IgD-negative memory B cell (primary cell): ENCODE data around the gene HOXB8. TPM values are rescaled to one million over a fixed set of nuclear protein-coding genes. Genes with fewer than 3 reads are reported as not detected.

Experiments used
- H3K27ac Mint-ChIP-seq, 3 donors: one replicate each; pipeline ENCODE4 v1.8.0; 2020 to 2022; ENCODE audit warnings: mild to moderate bottlenecking in 3 of 3, mixed read lengths in 3 of 3, moderate library complexity in 1 of 3
- H3K27me3 Mint-ChIP-seq: one replicate; pipeline ENCODE4 v1.8.0; 2021; ENCODE audit warnings: mixed read lengths
- H3K36me3 Mint-ChIP-seq: one replicate; pipeline ENCODE4 v1.8.0; 2020; ENCODE audit warnings: mild to moderate bottlenecking, mixed read lengths
- H3K4me1 Mint-ChIP-seq, 3 donors: one replicate each; pipeline ENCODE4 v1.8.0; 2020 to 2022; ENCODE audit warnings: mixed read lengths in 3 of 3, mild to moderate bottlenecking in 1 of 3
- H3K4me3 Mint-ChIP-seq, 4 donors: one replicate each; pipeline ENCODE4 v1.8.0; 2020 to 2022; ENCODE audit warnings: mild to moderate bottlenecking in 4 of 4, mixed read lengths in 4 of 4, moderate library complexity in 3 of 4
- H3K9me3 Mint-ChIP-seq, 3 donors: one replicate each; pipeline ENCODE4 v1.8.0; 2020 to 2021; ENCODE audit warnings: mixed read lengths in 3 of 3, mild to moderate bottlenecking in 1 of 3
- polyA plus RNA-seq: library from polyadenylated mRNA; unstranded; fragments of 300-500 nt; fragmentation: Illumina TruSeq; gene quantifications from one replicate; pipeline ENCODE4 v1.2.3, GENCODE V29; 2021

The HOXB8 gene
- polyA plus RNA-seq, 1 donor from 2014 or later = not detected

DNA sequence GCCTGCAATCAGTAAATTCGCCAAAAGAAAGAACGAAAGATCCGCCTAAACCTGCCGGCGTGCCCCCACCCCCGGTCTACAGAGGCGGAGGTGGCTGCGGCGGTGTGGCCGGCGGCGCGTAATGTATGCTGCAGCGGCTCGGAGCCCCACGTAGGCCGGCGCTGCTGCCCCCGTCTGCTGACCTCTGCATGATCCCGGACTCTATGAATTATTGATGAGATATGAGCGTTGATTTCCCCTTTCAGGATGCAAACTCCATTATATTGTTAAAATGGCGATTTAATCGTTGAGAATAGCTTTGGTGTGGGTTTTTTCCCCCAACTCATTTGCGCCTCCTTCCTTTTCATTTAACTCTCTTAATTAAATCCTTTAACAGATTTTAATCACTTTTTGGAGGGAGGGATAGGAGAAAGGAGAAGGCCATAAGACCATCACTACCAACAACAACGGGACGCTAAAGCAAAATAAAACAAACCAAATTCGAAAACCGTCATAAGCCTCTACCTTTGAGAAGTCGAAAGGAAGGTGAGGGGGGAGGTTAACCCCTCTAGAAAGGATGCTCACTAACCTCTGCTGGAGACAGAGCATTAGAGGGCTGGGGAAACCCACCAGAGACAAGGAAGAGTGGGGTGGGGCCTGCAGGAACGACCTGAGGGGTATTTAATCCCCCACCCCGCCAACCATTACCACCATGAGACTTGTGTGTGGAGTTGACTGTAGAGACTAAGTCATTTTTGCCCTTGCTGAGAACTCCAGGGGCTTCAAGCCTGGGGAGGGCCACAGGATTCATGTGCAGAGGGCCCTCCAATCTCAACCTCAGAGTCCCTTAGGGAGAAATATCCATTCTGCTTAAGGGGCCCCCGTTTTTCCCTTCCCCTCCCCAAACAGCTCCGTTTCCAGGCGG lies 28.5 kb downstream of the HOXB8 start:
- peak overlapping the region; percentile 9 to 93 (median 91) for H3K27ac Mint-ChIP-seq
- H3K9me3 Mint-ChIP-seq = no peaks in the 10 kb centered on the region
- peaks cover 20 to 36% (median 21%) of the 10 kb centered on the region in 3 donors for H3K4me1 Mint-ChIP-seq
- peak overlapping the region; percentile 70 to 93 (median 85) for H3K4me3 Mint-ChIP-seq
- peaks cover 86% of the 10 kb centered on the region for H3K27me3 Mint-ChIP-seq
- no peaks in the 10 kb centered on the region for H3K36me3 Mint-ChIP-seq

DNA sequence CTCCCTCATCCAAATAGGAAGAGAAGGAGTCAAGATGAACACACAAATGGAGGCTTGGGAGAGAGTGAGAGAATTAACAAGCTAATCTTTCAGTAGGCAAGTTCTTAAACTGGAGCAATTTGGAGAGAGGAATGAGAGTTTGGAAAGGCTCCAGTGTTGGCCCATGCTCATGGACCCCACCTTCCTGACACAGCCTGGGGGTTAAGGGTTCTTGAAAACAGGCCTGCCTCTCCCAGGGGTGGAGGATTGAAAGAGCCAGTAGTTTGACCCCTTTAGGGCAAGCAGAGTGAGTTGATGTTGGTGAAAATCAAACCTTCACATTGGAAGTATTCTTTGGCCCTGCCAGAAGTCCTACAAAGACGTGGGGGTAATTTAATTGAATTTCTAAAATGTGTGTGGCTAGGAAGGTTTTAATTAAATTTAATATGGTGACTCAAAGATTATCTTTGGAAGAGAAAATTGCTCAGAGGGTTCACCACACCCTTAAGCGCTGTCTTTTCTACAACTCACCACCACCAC lies 30.8 kb downstream of the HOXB8 start:
- Mint-ChIP-seq H3K4me1 (peaks cover 22 to 54% (median 22%) of the 10 kb centered on the region in 3 donors), H3K27me3 (peaks cover 84% of the 10 kb centered on the region), H3K4me3 (peak overlapping the region in 3 of 4 donors; percentile 1 to 93 (median 2)), H3K36me3 (no peaks in the 10 kb centered on the region), H3K9me3 (no peaks in the 10 kb centered on the region), H3K27ac (peak overlapping the region in 1 of 3 donors; percentile 92)

DNA sequence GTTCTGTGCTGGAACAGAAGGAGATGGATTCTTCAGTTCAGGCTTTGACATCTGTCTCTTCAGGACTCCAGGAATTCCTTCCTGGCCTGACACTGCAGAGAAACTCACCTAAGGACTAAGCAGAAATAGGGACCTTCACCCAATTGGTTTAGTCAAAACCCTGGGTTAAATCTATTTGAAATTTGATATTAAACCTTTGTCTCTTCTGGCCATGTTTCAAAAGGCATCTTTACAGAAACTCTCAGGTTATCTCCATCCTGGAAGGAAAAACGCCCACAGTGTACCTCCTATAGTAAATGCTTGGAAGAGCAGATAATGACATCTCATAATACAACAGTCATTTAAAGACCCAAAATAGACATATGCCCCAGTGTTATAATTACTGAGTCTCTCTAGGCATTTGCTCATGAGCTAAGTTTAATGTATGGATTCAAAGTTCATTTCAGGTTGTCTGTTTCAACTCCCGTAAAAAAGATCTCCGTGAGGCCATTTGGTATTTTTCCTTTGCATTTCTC lies 31.3 kb downstream of the HOXB8 start:
- H3K9me3 Mint-ChIP-seq = no peaks in the 10 kb centered on the region
- peak overlapping the region in 1 of 3 donors; percentile 92 for H3K27ac Mint-ChIP-seq
- H3K4me1 Mint-ChIP-seq = peaks cover 26 to 59% (median 28%) of the 10 kb centered on the region in 3 donors
- peak overlapping the region in 3 of 4 donors; percentile 1 to 93 (median 2) for H3K4me3 Mint-ChIP-seq
- no peaks in the 10 kb centered on the region for H3K36me3 Mint-ChIP-seq
- peaks cover 86% of the 10 kb centered on the region for H3K27me3 Mint-ChIP-seq

DNA sequence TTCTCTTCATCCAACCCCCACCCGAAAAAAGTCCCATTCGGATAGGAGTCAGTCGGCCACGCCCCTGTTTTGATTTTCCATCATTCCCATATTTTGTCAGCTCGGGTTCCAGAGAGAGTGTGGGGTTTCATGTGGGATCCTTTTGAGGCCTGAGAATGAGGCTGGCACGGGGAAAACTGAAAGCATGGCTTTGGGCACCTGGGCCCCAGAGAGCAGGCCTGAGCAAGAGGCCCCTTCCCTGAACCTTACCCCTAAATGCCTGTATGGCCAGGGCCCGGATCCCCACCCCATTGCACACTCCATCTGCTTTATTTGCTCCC lies 32.4 kb downstream of the HOXB8 start:
- H3K4me3 Mint-ChIP-seq = peak overlapping the region in 3 of 4 donors; percentile 51 to 93 (median 67)
- H3K9me3 Mint-ChIP-seq = no peaks in the 10 kb centered on the region
- no peaks in the 10 kb centered on the region for H3K36me3 Mint-ChIP-seq
- H3K27me3 Mint-ChIP-seq = peaks cover 79% of the 10 kb centered on the region
- peaks cover 28 to 61% (median 30%) of the 10 kb centered on the region in 3 donors for H3K4me1 Mint-ChIP-seq
- peak overlapping the region in 2 of 3 donors; percentile 87 to 92 for H3K27ac Mint-ChIP-seq

DNA sequence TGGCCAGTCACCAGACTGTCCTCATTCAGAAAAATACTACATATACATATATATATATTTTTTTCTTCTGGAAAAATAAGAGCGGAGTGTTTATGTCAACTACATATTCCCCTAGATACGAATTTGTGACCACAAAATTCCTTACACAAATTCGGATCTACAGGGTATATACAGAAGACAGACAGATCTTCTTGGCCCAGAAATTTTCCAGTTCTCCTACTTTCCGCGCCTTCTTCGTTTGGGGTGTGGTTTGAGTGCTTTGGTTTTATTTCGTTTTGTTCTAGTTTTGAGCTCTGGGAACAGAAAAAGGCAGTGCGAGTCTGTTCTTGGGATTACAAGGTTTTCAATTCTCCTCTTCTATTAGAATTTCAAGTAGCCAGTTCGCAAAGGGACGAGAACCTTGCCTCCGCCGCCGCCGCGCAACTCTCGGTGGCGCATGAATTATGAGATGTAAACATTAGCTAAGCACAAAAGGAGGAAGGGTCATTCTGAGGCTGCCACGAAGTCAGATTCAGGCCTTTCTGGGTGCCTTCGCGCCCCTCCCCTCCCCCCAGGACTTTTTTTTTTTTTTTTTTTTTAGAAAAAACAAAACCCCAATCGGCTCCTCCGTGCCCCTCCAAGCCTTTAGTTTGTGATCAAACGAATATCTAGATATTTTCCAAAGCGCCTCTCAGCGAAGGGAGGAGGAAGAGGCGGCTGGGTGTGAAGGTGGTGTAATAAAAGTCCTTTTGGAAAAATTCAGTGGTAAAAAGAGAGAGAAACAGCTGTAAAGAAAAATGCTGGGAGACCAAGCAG lies 35.1 kb downstream of the HOXB8 start:
- no peaks in the 10 kb centered on the region for H3K36me3 Mint-ChIP-seq
- peak overlapping the region; percentile 68 to 93 (median 78) for H3K4me3 Mint-ChIP-seq
- H3K27me3 Mint-ChIP-seq = peaks cover 63% of the 10 kb centered on the region
- H3K27ac Mint-ChIP-seq = peak overlapping the region; percentile 86 to 92 (median 89)
- peaks cover 19 to 43% (median 26%) of the 10 kb centered on the region in 3 donors for H3K4me1 Mint-ChIP-seq
- H3K9me3 Mint-ChIP-seq = no peaks in the 10 kb centered on the region

DNA sequence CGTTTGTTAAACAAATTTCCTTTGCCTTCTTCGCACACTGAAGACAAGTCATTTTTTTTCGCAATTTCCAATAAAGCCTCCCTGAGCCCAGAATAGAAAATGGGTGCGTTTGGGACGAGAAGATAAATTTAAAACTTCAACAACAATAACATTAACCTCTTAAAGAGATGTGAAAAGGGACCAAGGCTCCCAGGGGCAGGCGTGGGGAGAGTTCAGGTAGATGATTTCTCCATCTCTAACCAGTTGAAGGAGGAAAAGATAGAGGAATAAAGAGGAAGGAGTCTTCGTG lies 35.7 kb downstream of the HOXB8 start:
- Mint-ChIP-seq H3K27ac (peak overlapping the region; percentile 83 to 92 (median 86)), H3K4me1 (peaks cover 19 to 42% (median 26%) of the 10 kb centered on the region in 3 donors), H3K9me3 (no peaks in the 10 kb centered on the region), H3K4me3 (peak overlapping the region in 3 of 4 donors; percentile 86 to 96 (median 93)), H3K36me3 (no peaks in the 10 kb centered on the region), H3K27me3 (peaks cover 61% of the 10 kb centered on the region)

DNA sequence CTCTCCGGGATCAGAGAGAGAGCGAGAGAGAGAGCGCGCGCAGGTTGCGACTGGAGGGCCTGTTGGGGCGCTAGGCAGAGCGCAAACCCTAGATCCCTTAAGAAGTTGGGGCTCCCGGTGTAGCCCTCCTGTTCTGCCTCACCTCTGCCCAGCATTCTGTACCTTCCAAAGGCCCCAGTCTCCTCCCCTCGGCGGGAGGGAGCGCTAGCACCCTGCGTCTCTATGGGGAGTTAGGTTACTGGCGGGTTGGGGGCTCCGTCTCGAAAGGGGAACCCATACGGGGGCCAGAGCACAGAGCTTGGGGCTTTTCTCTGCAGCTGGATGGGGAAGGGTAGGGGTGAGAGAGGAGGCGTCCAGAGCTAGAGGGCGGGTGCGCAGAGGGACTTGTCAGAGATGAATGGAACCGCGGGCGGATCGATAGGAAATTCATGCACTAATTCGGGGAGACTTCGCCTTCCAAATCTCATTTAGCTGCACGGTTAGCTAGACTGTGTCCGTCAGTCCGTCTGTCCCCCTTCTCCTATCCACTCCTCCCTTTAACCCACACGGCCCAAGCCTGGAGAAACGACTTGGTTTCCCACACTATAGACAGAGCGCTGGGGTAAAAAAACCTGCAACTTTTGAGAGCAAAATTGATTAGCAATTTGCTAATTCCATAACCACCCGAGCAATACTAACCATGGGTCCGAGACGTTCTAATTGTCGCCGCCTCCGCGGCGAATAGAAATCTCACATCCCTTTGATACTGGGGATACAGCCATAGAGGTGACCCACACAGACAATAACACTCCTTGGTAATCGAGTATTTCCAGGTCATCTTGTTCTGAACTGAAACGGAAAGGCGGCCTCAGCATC lies 36.2 kb downstream of the HOXB8 start:
- no peaks in the 10 kb centered on the region for H3K36me3 Mint-ChIP-seq
- H3K4me1 Mint-ChIP-seq = peaks cover 19 to 39% (median 26%) of the 10 kb centered on the region in 3 donors
- peak overlapping the region; percentile 83 to 93 (median 92) for H3K27ac Mint-ChIP-seq
- no peaks in the 10 kb centered on the region for H3K9me3 Mint-ChIP-seq
- peaks cover 55% of the 10 kb centered on the region for H3K27me3 Mint-ChIP-seq
- H3K4me3 Mint-ChIP-seq = peak overlapping the region; percentile 86 to 99 (median 94)

DNA sequence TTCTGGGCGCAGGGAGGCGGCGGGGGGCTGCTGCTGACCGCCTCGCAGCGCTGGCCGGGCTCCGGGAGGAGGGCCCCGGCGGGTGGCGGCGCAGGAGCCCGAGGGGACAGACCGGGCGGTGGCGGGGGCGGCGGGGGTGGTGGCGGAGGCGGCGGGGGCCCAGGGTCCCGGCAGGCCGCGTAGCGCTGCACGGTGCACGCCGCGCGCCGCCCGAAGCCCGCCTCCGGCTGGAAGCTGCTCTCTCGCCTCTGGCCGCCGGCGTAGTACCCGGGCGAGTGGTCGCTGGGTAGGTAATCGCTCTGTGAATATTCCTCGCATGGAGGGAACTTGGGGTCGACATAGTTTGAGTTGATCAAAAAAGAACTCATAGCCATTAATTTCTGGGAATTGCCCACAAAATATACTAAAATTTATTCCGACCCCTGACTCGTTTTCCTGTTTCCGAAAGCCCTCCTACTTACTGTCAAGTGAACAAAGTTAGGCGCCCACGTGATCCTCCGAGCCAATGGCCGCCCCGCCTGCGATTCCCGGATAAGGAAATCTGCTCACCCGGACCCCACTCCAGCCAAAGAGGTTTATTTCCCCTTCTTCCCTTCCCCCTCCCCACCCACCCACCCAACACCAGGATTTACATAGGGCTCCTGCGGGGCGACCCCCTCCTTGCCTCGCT lies 37.0 kb downstream of the HOXB8 start, which contains the start of gene HOXB4:
Gene HOXB4 (minus strand): TSS at position 405 of the 670 bp plus-strand sequence. CDS start 31 bp downstream, at position 374.
- H3K27me3 Mint-ChIP-seq = peaks cover 51% of the 10 kb centered on the region
- H3K36me3 Mint-ChIP-seq = no peaks in the 10 kb centered on the region
- peak within 1 kb of the TSS; percentile 86 to 99 (median 94) for H3K4me3 Mint-ChIP-seq
- peak within 1 kb of the TSS; percentile 83 to 93 (median 92) for H3K27ac Mint-ChIP-seq
- H3K9me3 Mint-ChIP-seq = no peaks in the 10 kb centered on the region
- H3K4me1 Mint-ChIP-seq = peaks cover 19 to 36% (median 26%) of the 10 kb centered on the region in 3 donors

DNA sequence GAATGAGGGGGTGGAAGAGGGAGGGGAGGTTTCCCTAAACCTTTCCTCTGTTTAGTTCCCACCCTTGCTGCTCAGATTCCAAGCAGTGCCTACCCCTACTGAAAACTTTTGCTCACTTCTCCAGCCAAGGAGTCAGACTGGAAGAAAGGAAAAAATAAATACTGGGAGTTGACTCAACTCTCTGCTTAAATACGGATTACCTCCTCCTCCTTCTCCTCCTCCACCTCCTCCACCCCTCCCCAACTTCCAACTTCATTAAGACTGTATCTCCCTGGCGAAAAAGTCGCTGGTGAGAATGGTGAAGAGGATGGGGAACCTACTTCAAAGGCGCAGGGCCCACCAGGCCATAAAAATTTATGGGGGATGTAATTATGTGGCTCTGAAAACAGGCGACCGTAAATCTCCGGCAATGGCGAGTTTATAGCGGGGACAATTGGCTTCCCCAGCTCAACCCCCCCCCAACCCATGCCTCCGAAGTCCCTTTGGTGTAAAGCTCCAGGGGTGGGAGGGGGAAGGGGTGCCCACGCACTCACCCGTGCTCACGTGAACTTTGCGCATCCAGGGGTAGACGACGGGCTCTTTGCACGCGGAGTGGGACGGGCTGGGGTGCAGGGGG lies 37.7 kb downstream of the HOXB8 start:
- Mint-ChIP-seq H3K9me3 (no peaks in the 10 kb centered on the region), H3K27me3 (peaks cover 46% of the 10 kb centered on the region), H3K4me3 (peak overlapping the region; percentile 77 to 90 (median 88)), H3K27ac (peak overlapping the region in 1 of 3 donors; percentile 87), H3K36me3 (no peaks in the 10 kb centered on the region), H3K4me1 (peaks cover 17 to 33% (median 24%) of the 10 kb centered on the region in 3 donors)

DNA sequence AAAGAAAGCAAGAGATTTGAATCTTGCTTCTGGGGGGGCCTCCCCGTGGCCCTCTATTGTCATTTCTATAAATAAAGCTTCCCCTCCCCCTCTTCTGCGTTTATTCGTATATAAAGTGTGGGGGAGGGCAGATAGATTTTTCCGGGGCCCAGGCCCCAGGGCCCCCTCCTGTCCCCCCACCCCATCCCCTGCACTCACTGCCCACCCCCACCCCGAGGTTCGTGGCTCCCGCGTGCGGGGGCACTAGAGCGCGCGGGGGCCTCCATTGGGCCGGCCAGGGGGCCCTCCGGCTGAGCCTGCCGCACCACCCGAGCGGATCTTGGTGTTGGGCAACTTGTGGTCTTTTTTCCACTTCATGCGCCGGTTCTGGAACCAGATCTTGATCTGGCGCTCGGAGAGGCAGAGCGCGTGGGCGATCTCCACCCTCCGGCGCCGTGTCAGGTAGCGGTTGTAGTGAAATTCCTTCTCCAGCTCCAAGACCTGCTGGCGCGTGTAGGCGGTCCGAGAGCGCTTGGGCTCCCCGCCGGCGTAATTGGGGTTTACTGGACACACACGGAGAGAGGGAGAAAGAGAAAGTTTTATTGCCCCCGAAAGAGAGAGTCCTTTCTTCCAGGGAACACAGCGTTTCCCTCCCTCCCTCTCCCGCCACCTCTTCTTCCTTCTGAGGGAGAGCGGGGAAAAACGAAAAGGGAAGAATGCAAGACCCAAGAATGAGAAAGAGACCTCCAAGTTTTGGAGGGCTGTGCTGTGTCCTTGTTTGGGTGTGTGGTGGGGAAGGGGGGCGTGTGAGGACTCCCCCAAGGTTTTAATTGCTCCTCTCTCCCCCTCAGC lies 38.4 kb downstream of the HOXB8 start:
- Mint-ChIP-seq H3K27me3 (peaks cover 39% of the 10 kb centered on the region), H3K27ac (peak overlapping the region in 1 of 3 donors; percentile 87), H3K9me3 (no peaks in the 10 kb centered on the region), H3K4me1 (peaks cover 15 to 29% (median 22%) of the 10 kb centered on the region in 3 donors), H3K4me3 (peak overlapping the region; percentile 77 to 90 (median 88)), H3K36me3 (no peaks in the 10 kb centered on the region)

DNA sequence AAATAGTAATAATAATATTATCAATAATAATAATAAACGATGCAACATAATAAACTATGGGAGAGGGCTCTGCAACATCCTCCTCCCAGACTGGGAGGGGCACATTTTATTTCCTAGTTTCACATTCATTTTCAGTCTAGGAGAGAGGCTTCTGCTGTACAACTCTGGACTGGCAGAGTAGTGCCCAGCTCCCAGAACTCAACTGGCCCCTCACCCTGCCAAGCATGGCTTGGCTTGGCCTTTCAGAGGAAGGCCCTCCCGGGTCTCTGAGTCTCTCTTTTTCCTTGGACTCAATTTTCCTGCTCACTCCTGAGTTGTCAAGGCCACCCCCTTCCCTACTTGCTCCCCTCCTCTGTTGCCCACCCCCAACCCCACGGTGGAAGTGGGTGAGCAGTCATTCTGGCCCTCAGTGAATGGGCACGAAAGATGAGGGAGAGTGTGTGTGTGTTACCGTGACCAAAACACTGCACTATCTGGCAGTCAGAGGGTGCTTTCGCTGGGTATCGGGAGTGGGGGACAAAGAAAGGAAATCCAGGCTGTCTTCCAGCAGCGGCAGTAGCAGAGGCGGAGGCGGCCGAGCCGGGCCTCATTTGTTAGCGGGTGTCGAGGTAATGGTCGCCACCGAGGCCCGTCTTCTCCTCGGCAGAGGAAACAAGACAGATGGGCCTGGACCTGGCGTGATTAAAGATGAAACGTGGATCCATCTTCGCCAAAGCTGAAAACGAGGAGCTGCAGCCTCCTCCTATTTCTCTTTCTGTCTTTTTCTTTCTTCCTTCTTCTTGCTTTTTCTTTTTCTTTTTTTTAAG lies 39.2 kb downstream of the HOXB8 start:
- H3K27me3 Mint-ChIP-seq = peaks cover 32% of the 10 kb centered on the region
- H3K4me3 Mint-ChIP-seq = peak overlapping the region in 3 of 4 donors; percentile 53 to 76 (median 61)
- H3K4me1 Mint-ChIP-seq = peaks cover 15 to 22% (median 22%) of the 10 kb centered on the region in 3 donors
- no peaks in the 10 kb centered on the region for H3K36me3 Mint-ChIP-seq
- H3K9me3 Mint-ChIP-seq = no peaks in the 10 kb centered on the region
- H3K27ac Mint-ChIP-seq = peak overlapping the region in 1 of 3 donors; percentile 29

DNA sequence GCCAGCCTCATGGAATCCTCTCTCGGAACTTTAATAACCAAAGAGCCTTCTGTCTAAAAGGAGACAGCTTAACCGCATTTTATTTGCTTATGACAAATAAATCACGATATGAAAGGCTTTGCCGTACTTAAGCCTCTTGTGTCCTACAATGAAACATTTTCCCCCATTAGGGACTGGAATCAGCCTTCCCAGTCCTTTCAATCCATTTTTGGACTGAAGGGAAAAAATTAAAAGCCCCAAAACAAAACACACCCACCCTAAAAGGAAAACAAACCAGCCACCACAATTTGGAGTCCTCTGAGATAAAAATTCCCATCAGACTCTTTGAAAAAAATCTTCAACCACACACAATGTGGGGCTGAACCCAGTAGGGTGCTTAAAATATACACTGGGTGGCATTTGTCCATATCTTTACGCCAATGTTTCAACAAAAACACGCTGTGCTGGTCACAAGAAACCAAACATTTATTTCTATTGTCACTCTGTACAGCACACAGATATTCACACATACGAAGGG lies 40.0 kb downstream of the HOXB8 start:
- Mint-ChIP-seq H3K4me3 (peak overlapping the region in 2 of 4 donors; percentile 53 to 70), H3K27ac (no peak overlapping the region), H3K9me3 (no peaks in the 10 kb centered on the region), H3K4me1 (peaks cover 15 to 20% (median 20%) of the 10 kb centered on the region in 3 donors), H3K36me3 (no peaks in the 10 kb centered on the region), H3K27me3 (peaks cover 28% of the 10 kb centered on the region)
